AG04450 (cell line): ENCODE measurements around the gene NOXA1. TPM values are rescaled to one million over a fixed set of nuclear protein-coding genes. Genes with fewer than 3 reads are reported as not detected.

Source experiments
- CTCF ChIA-PET: fragments of 300-600, 350-600 bp; formaldehyde crosslinking; extraction: SDS; loops from one replicate; lab custom pipeline; 2022; ENCODE audit warnings: antibody characterized with exemption, inconsistent platforms; lab: Charles Lee
- POLR2A ChIA-PET: fragments of 350-600 bp; formaldehyde crosslinking; extraction: SDS; loops from one replicate; lab custom pipeline; 2021; ENCODE audit warnings: antibody characterized with exemption, inconsistent platforms; lab: Yijun Ruan, JAX
- DNase-seq: peaks from one replicate; pipeline ENCODE4 v3.0.0-alpha.2; 2011; ENCODE audit warnings: low read depth, low spot score
- H3K27ac ChIP-seq: one replicate; pipeline ENCODE4 v1.5.1; 2012; ENCODE audit warnings: low read depth, low read length, control low read depth
- H3K27me3 ChIP-seq: one replicate; pipeline ENCODE4 v1.6.0; 2012; ENCODE audit warnings: low read length; ENCODE audit not compliant: control insufficient read depth, insufficient read depth
- H3K4me3 ChIP-seq: 2 replicates; pipeline ENCODE4 v1.5.1; 2011; ENCODE audit warnings: mild to moderate bottlenecking, low read depth, low read length, control low read depth
- H3K9me3 ChIP-seq: 2 replicates; pipeline ENCODE4 v1.5.1; 2012; ENCODE audit warnings: low read length; ENCODE audit not compliant: control insufficient read depth, insufficient read depth
- CTCF ChIP-seq: IDR thresholded peaks from 2 replicates; pipeline ENCODE4 v1.5.1; 2011; ENCODE audit warnings: low read depth, low read length, control low read depth, inconsistent platforms
- polyA plus RNA-seq: library from polyadenylated mRNA; depleted of rRNA; stranded (reverse); fragments of >200 nt; gene quantifications from 2 replicates; pipeline ENCODE4 v1.2.3, GENCODE V29; 2011

Gene NOXA1
- polyA plus RNA-seq, 1 experiment, result 0.06 TPM

- ChIA-PET POLR2A (interaction anchor here (1.0 kb wide), 1 partner anchor 135 kb away, joined by 3 read pairs; no protein-coding TSS in a partner anchor), CTCF (interaction anchor here (0.6 to 1.9 kb wide), 9 partner anchors 11 to 185 kb away, joined by 3 to 9 read pairs (median 4); no protein-coding TSS in a partner anchor)
- peak overlapping the region; percentile 64 for H3K4me3 ChIP-seq
- no peak for TF ChIP-seq CTCF
- DNase-seq, result no peak
- no peaks in the 10 kb centered on the region; the same call in 1 of the 2 replicates for H3K9me3 ChIP-seq
- H3K27ac ChIP-seq, result no peak overlapping the region
- H3K27me3 ChIP-seq, result no peaks in the 10 kb centered on the region
Observed at GRCh38 chr9:137421838-137422603, 1.2 kb upstream of the NOXA1 start.

GRCh38 chr9:137423514-137424291, 510 bp downstream of the NOXA1 start:
- Histone ChIP-seq H3K9me3 (peaks cover 5% of the 10 kb centered on the region; the same call in 1 of the 2 replicates), H3K4me3 (peak overlapping the region; percentile 50; the same call in 1 of the 2 replicates), H3K27me3 (peaks cover 4% of the 10 kb centered on the region), H3K27ac (no peak overlapping the region)
- no peak for DNase-seq
- TF ChIP-seq CTCF, result no peak
- ChIA-PET CTCF (interaction anchor here (1.4 to 2.0 kb wide), 4 partner anchors 8 to 187 kb away, joined by 3 to 7 read pairs (median 6); no protein-coding TSS in a partner anchor), POLR2A (interaction anchor here (0.6 to 1.0 kb wide), 9 partner anchors 12 to 943 kb away, joined by 3 to 8 read pairs (median 4); partner anchors contain the start of genes DPH7 and TUBB4B)

- H3K4me3 ChIP-seq, result no peak overlapping the region
- no peak overlapping the region for H3K27ac ChIP-seq
- no peak for DNase-seq
- peaks cover 4% of the 10 kb centered on the region for H3K27me3 ChIP-seq
- H3K9me3 ChIP-seq, result peaks cover 5% of the 10 kb centered on the region; the same call in 1 of the 2 replicates
- CTCF ChIA-PET, result no interaction called here
- POLR2A ChIA-PET, result no interaction called here
- no peak for TF ChIP-seq CTCF
Observed at GRCh38 chr9:137426018-137426681, 3.0 kb downstream of the NOXA1 start.

GRCh38 chr9:137427454-137428310, 4.5 kb downstream of the NOXA1 start:
- DNase-seq, result no peak
- Histone ChIP-seq H3K27me3 (peaks cover 4% of the 10 kb centered on the region), H3K9me3 (peaks cover 5% of the 10 kb centered on the region; the same call in 1 of the 2 replicates), H3K27ac (no peak overlapping the region), H3K4me3 (no peak overlapping the region)
- ChIA-PET POLR2A (interaction anchor here (0.9 kb wide), 1 partner anchor 187 kb away, joined by 3 read pairs; no protein-coding TSS in a partner anchor), CTCF (interaction anchor here (1.0 kb wide), 1 partner anchor 16 kb away, joined by 3 read pairs; no protein-coding TSS in a partner anchor)
- TF ChIP-seq CTCF, result no peak
